BLaER1 (cell line): ENCODE data around the gene DAD1.
A peak's percentile ranks its signal among the peaks of the same experiment; 100 is the strongest.

ENCODE experiments used
- H3K27ac ChIP-seq: shearing (Covaris generic); formaldehyde crosslinking; 2 replicates; pipeline ENCODE4 v1.8.1; 2022
- H3K27me3 ChIP-seq: shearing (Covaris generic); formaldehyde crosslinking; 2 replicates; pipeline ENCODE4 v1.8.1; 2022
- H3K36me3 ChIP-seq: shearing (Covaris generic); formaldehyde crosslinking; 2 replicates; pipeline ENCODE4 v1.8.1; 2022
- H3K4me1 ChIP-seq: shearing (Covaris generic); formaldehyde crosslinking; 2 replicates; pipeline ENCODE4 v1.8.1; 2022
- H3K4me2 ChIP-seq: shearing (Covaris generic); formaldehyde crosslinking; 2 replicates; pipeline ENCODE4 v1.8.1; 2022
- H3K4me3 ChIP-seq: shearing (Covaris generic); formaldehyde crosslinking; 2 replicates; pipeline ENCODE4 v1.8.1; 2022
- H3K9ac ChIP-seq: shearing (Covaris generic); formaldehyde crosslinking; 2 replicates; pipeline ENCODE4 v1.8.1; 2022
- H3K9me3 ChIP-seq: shearing (Covaris generic); formaldehyde crosslinking; 2 replicates; pipeline ENCODE4 v1.8.1; 2022
- H4K20me1 ChIP-seq: shearing (Covaris generic); formaldehyde crosslinking; 2 replicates; pipeline ENCODE4 v1.8.1; 2022
- Cebpa-rat ChIP-seq: shearing (Covaris generic); IDR thresholded peaks from 2 replicates; pipeline ENCODE4 v1.8.1; 2022

Gene DAD1

DNA sequence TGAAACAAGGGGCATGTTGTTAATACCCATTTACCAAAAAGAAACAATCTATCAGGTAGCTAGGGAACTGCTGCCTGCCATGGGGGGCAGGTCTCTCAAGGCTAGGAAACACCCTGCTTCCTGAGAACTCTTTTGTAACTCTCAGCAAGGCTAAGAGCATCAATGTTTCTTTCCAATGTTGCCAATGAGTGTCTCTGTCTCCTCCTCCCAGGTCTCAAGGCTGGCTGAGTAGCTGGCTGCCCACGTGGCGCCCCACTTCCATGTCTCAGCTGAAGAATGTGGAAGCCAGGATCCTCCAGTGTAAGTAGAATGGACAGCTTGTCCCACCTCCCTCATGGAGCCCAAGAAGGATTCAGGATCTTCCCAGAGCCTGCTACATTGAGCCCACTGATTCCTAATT is 12.4 kb upstream of the DAD1 start:
- no peak overlapping the region for H3K4me3 ChIP-seq
- H3K9ac ChIP-seq = no peak overlapping the region
- no peak overlapping the region for H3K27ac ChIP-seq
- peaks cover 46% of the 10 kb centered on the region for H3K4me1 ChIP-seq
- H4K20me1 ChIP-seq = no peaks in the 10 kb centered on the region
- H3K27me3 ChIP-seq = peaks cover 12% of the 10 kb centered on the region; the same call in 1 of the 2 replicates
- peak overlapping the region; percentile 83; the same call in 1 of the 2 replicates for H3K4me2 ChIP-seq
- no peak for TF ChIP-seq Cebpa-rat
- H3K36me3 ChIP-seq = peaks cover 51% of the 10 kb centered on the region
- H3K9me3 ChIP-seq = peaks cover 6% of the 10 kb centered on the region; the same call in 1 of the 2 replicates

DNA sequence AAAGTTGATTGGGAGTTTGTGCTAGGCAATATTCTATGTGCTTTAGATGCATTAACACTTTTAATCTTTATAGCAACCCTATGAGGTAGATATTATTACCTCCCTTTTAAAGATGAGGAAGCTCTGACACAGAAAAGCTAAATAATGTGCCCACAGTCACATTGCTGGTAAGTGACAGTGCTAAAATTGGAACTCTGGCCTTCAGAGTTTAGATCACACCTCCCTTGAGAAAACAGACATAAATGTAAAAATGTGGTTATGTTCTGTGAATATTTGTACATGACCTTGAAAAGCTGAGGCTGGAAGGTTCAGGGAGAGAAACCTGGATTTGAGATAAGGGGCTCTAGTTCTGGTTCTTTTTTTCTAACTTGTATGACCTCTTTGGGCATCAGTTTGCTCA is 11.0 kb upstream of the DAD1 start:
- no peak for TF ChIP-seq Cebpa-rat
- Histone ChIP-seq H3K4me1 (peaks cover 46% of the 10 kb centered on the region), H3K36me3 (peaks cover 37% of the 10 kb centered on the region), H3K9ac (peak overlapping the region; percentile 81; the same call in 1 of the 2 replicates), H3K27ac (no peak overlapping the region), H3K27me3 (peaks cover 12% of the 10 kb centered on the region; the same call in 1 of the 2 replicates), H3K4me3 (peak overlapping the region; percentile 82; the same call in 1 of the 2 replicates), H4K20me1 (no peaks in the 10 kb centered on the region), H3K9me3 (peaks cover 6% of the 10 kb centered on the region; the same call in 1 of the 2 replicates), H3K4me2 (peak overlapping the region; percentile 83)

DNA sequence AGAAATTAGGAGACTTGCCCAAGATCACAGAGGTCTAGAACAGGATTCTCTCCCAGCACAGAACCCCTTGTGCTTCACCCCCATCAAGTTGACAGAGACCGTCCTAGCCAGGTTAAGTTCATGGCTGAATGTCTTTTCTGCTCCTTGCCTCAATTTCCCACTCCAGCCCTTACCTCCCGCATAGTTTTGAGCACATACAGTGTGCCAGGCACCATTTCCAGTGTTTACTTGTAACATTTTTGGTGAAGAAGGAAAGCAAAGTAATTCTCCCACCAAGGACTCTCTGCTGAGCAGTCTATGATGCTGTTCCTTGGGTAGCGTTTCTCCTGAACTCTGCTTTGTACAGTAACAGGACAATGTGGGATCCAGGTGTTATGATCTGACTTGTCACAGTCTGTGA is 10.3 kb upstream of the DAD1 start:
- peaks cover 30% of the 10 kb centered on the region for H3K36me3 ChIP-seq
- no peaks in the 10 kb centered on the region for H4K20me1 ChIP-seq
- peak overlapping the region; percentile 81 for H3K9ac ChIP-seq
- H3K4me2 ChIP-seq = peak overlapping the region; percentile 83
- H3K27ac ChIP-seq = no peak overlapping the region
- H3K4me3 ChIP-seq = peak overlapping the region; percentile 82
- peaks cover 12% of the 10 kb centered on the region; the same call in 1 of the 2 replicates for H3K27me3 ChIP-seq
- TF ChIP-seq Cebpa-rat = no peak
- H3K4me1 ChIP-seq = peaks cover 46% of the 10 kb centered on the region
- peaks cover 6% of the 10 kb centered on the region; the same call in 1 of the 2 replicates for H3K9me3 ChIP-seq

DNA sequence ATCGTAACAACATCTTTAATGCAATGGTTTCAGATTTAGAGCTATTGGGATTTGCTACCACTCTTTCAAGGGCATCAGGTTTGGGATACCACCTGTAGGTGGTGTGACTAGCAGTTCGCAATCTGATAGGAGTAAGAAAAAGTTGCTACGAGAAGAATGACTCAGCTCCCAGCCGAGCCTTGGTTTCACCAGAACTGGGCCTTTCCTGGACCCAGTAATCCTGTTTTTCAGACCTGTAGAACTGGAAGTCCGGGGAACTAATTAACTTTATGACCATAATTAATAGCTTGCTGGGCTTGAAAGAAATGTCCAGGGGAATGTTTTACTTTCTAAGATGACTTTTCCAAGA is 9.8 kb upstream of the DAD1 start:
- Histone ChIP-seq H3K9me3 (peaks cover 6% of the 10 kb centered on the region; the same call in 1 of the 2 replicates), H3K4me3 (peak overlapping the region; percentile 82), H3K4me1 (peaks cover 46% of the 10 kb centered on the region), H3K27ac (peak overlapping the region; percentile 69; the same call in 1 of the 2 replicates), H4K20me1 (no peaks in the 10 kb centered on the region), H3K9ac (peak overlapping the region; percentile 81), H3K4me2 (peak overlapping the region; percentile 83), H3K36me3 (peaks cover 27% of the 10 kb centered on the region), H3K27me3 (peaks cover 12% of the 10 kb centered on the region; the same call in 1 of the 2 replicates)
- TF ChIP-seq Cebpa-rat = no peak

DNA sequence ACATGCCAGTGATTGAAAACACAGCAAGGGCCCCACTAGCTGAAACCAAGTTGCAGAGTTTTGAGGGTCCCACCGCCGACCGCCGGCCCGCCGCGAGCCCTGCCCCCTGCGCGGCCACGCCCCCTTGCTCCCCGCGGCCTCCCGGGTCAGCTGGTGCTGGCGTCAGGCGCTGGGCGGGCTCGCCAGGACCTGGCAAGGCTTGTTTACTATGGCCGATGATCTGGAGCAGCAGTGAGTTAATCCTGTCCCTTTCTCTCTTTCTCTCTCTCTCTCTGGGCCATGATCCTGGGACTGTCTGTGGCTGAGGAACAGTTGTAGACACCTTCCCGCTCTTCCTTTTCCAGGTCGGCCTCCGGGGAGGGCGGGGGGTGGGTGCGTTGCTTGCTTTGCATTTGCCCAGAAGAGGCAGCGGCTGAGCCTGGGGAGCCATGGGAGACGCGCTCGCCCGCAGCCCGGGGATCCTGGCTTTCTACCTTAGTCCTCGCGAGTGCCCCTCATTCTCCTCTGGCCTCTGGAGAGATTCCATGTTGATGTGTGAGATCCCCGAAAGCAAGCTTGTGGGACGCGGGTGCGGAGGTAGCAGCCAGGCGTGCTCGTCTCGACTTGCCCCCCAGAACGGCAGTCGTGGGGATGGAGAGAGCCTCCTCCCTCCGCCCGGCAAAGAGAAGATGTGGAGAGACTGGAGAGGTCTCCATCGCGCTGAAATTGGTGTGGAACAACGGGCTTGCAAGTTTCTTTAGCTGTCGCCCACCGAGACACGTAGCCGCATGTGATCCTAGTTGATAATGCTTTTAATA is 9.3 kb upstream of the DAD1 start, which contains the start of gene ABHD4:
ABHD4 (plus strand) TSS at position 202 of the 797 bp plus-strand sequence; CDS start at position 209, 7 bp downstream.
- Histone ChIP-seq H3K36me3 (peaks cover 21% of the 10 kb centered on the region), H3K4me1 (peaks cover 46% of the 10 kb centered on the region), H3K4me3 (peak within 1 kb of the TSS; percentile 82), H3K4me2 (peak within 1 kb of the TSS; percentile 83), H4K20me1 (no peaks in the 10 kb centered on the region), H3K9ac (peak within 1 kb of the TSS; percentile 81), H3K27me3 (peaks cover 12% of the 10 kb centered on the region; the same call in 1 of the 2 replicates), H3K9me3 (peaks cover 1% of the 10 kb centered on the region; the same call in 1 of the 2 replicates), H3K27ac (peak within 1 kb of the TSS; percentile 69)
- TF ChIP-seq Cebpa-rat = no peak

DNA sequence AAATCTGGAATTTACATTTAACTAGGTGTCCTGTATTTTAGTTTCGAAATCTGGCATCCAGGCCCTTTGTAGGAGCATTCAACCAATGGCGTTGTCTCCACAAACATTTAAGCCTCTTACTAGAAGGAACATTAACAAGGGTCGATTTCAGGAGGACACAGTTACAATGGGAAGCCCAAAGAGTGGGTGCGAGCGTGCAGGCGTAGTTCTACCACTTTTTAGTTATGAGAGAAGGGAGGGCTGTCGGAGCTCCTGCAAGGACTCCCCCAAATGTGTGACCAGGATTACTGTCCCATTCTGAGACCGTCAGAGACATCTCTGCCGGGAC is 8.7 kb upstream of the DAD1 start:
- no peak for TF ChIP-seq Cebpa-rat
- H3K4me2 ChIP-seq = peak overlapping the region; percentile 83
- H3K9ac ChIP-seq = peak overlapping the region; percentile 81
- H4K20me1 ChIP-seq = no peaks in the 10 kb centered on the region
- H3K9me3 ChIP-seq = no peaks in the 10 kb centered on the region
- peaks cover 46% of the 10 kb centered on the region for H3K4me1 ChIP-seq
- H3K27ac ChIP-seq = peak overlapping the region; percentile 69; the same call in 1 of the 2 replicates
- H3K36me3 ChIP-seq = peaks cover 15% of the 10 kb centered on the region
- H3K27me3 ChIP-seq = peaks cover 12% of the 10 kb centered on the region; the same call in 1 of the 2 replicates
- H3K4me3 ChIP-seq = peak overlapping the region; percentile 82

DNA sequence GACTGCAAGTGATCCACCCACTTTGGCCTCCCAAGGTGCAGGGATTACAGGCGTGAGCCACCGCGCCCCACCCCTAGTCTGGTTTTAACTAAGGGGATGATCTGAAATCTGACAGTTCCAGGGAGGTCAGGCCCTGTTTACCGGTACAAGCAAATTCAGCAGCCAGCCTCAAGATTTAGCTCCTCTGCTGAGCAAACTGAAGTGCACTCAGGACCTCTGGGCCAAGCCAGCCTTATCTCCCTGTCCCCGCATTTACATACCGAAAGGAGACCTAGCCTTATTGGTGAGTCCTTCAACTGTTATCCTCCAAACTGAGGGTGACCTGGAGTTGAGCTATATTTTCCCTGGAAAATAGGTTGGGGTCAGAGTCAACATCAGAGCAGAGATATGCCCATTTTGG is 8.2 kb upstream of the DAD1 start:
- peak overlapping the region; percentile 83 for H3K4me2 ChIP-seq
- peaks cover 44% of the 10 kb centered on the region for H3K4me1 ChIP-seq
- no peak overlapping the region for H3K9ac ChIP-seq
- peaks cover 11% of the 10 kb centered on the region for H3K36me3 ChIP-seq
- H3K27me3 ChIP-seq = peaks cover 12% of the 10 kb centered on the region; the same call in 1 of the 2 replicates
- H4K20me1 ChIP-seq = no peaks in the 10 kb centered on the region
- H3K9me3 ChIP-seq = no peaks in the 10 kb centered on the region
- no peak for TF ChIP-seq Cebpa-rat
- H3K4me3 ChIP-seq = peak overlapping the region; percentile 82; the same call in 1 of the 2 replicates
- no peak overlapping the region for H3K27ac ChIP-seq

DNA sequence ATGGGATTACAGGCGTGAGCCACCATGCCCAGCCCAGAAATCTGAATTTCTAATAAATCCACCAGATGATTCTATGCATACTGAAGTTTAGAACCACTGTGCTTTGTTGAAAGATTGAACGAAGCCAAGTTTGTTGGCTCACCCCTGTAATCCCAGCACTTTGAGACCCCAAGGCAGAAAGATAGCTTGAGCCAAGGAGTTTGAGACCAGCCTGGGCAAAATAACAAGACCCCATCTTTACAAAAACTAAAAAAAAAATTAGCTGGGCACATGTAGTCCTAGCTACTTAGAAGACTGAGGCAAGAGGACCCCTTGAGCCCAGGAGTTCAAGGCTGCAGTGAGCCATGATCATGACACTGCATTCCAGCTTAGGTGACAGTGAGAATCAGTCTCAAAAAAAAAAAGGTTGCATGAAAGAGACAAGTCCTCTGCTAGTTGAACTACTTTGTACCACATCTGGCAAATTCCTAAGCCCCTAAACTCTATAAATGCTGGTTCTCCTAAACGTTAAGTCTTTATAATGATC is 7.4 kb upstream of the DAD1 start:
- H3K4me3 ChIP-seq = no peak overlapping the region
- no peak overlapping the region for H3K4me2 ChIP-seq
- H3K27me3 ChIP-seq = peaks cover 12% of the 10 kb centered on the region; the same call in 1 of the 2 replicates
- no peak for TF ChIP-seq Cebpa-rat
- H3K9ac ChIP-seq = no peak overlapping the region
- H3K9me3 ChIP-seq = no peaks in the 10 kb centered on the region
- no peaks in the 10 kb centered on the region for H4K20me1 ChIP-seq
- H3K27ac ChIP-seq = no peak overlapping the region
- H3K4me1 ChIP-seq = peaks cover 36% of the 10 kb centered on the region
- peaks cover 2% of the 10 kb centered on the region for H3K36me3 ChIP-seq

DNA sequence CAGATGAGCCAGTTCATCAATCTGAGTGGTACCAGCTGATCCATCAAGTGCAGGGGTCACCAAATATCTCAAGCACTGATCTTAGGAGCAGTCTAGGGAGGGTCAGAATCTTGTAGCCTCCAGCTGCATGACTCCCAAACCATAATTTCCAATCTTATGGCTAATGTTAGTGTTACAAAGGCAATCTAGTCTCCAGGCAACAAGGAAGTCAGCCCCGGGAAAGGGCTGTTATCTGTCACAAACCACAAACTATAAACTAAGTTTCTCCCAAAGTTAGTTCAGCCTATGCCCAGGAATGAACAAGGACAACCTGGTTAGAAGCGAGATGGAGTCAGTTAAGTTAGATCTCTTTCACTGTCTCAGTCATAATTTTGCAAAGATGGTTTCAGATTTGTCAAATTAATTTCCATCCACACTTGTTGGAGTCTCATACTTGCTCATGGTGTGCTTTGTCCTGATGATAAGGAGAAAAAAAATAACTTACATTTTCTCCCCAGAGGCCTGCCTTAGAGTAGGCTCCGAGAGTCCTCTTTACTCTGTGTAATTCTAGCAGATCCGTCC is 5.2 kb upstream of the DAD1 start:
- peaks cover 26% of the 10 kb centered on the region for H3K4me1 ChIP-seq
- H4K20me1 ChIP-seq = no peaks in the 10 kb centered on the region
- H3K4me2 ChIP-seq = no peak overlapping the region

More for the DNA sequence above, 5.2 kb upstream of the DAD1 start:
- no peak overlapping the region for H3K9ac ChIP-seq
- no peak overlapping the region for H3K4me3 ChIP-seq
- no peaks in the 10 kb centered on the region for H3K36me3 ChIP-seq
- H3K27me3 ChIP-seq = peaks cover 9% of the 10 kb centered on the region; the same call in 1 of the 2 replicates
- no peak for TF ChIP-seq Cebpa-rat
- H3K27ac ChIP-seq = no peak overlapping the region
- no peaks in the 10 kb centered on the region for H3K9me3 ChIP-seq
